IMR-90 (cell line): ENCODE measurements around the gene USP17L19. TPM values are rescaled to one million over a fixed set of nuclear protein-coding genes. Genes with fewer than 3 reads are reported as not detected.
"Not testable (repeated sequence)": the region's sequence is repeated elsewhere in the genome, so short reads cannot be mapped to it uniquely, and the experiment has no call there.

ENCODE experiments used
- ATAC-seq: fragments of 200-7000 bp; cut with Tn5 transposase; 2 replicates; pipeline ENCODE4 v1.9.1; 2020; ENCODE audit warnings: low read depth, mild to moderate bottlenecking, moderate library complexity
- BruUV-seq: library from RNA; stranded (reverse); fragments of 400-500 nt; replicated peaks from 2 replicates; lab custom pipeline; 2021; lab: Mats Ljungman, UMichigan
- CTCF ChIA-PET: fragments of 300-600 bp; formaldehyde crosslinking; extraction: SDS; loops from one replicate; lab custom pipeline; 2021; ENCODE audit warnings: antibody characterized with exemption; lab: Yijun Ruan, JAX
- POLR2A ChIA-PET: fragments of 300-600 bp; sonication (Branson Sonifier 250); formaldehyde crosslinking; loops from one replicate; lab custom pipeline; 2022; ENCODE audit warnings: antibody characterized with exemption; ENCODE audit not compliant: unreplicated experiment; lab: Charles Lee
- DNase-seq: peaks from one replicate; pipeline ENCODE4 v3.0.0; 2013
- H2AFZ ChIP-seq: replicated peaks from 2 replicates; pipeline ENCODE3; 2013; ENCODE audit warnings: low read length, mild to moderate bottlenecking; ENCODE audit not compliant: poor library complexity
- H2AK5ac ChIP-seq: 2 replicates; pipeline ENCODE4 v1.6.1; 2013; ENCODE audit warnings: low read depth, low read length, inconsistent platforms
- H2AK9ac ChIP-seq: replicated peaks from 2 replicates; pipeline ENCODE3; 2013; ENCODE audit warnings: mild to moderate bottlenecking, low read depth, low read length, moderate library complexity; ENCODE audit not compliant: poor library complexity
- H2BK120ac ChIP-seq: 2 replicates; pipeline ENCODE4 v1.6.1; 2013; ENCODE audit warnings: low read depth, low read length, inconsistent platforms
- H2BK15ac ChIP-seq: 3 replicates; pipeline ENCODE4 v1.6.1; 2013; ENCODE audit warnings: low read depth, low read length, inconsistent platforms
- H2BK20ac ChIP-seq: 2 replicates; pipeline ENCODE4 v1.6.1; 2013; ENCODE audit warnings: low read depth, mild to moderate bottlenecking, inconsistent platforms, low read length, moderate library complexity
- H2BK5ac ChIP-seq: 2 replicates; pipeline ENCODE4 v1.6.1; 2013; ENCODE audit warnings: mild to moderate bottlenecking, low read depth, low read length, inconsistent platforms; ENCODE audit not compliant: poor library complexity, severe bottlenecking
- H3K14ac ChIP-seq: replicated peaks from 2 replicates; pipeline ENCODE4 v1.6.1; 2013; ENCODE audit warnings: low read depth, low read length, inconsistent platforms
- H3K18ac ChIP-seq: 2 replicates; pipeline ENCODE4 v1.6.1; 2013; ENCODE audit warnings: low read depth, low read length, control low read depth
- H3K23ac ChIP-seq: 2 replicates; pipeline ENCODE4 v1.6.1; 2013; ENCODE audit warnings: low read depth, low read length, inconsistent platforms
- H3K27ac ChIP-seq: 2 replicates; pipeline ENCODE4 v1.5.1; 2013; ENCODE audit warnings: mild to moderate bottlenecking, control low read depth, low read length; ENCODE audit not compliant: insufficient read depth
- H3K27me3 ChIP-seq: 2 replicates; pipeline ENCODE4 v1.6.1; 2013; ENCODE audit warnings: low read length; ENCODE audit not compliant: control insufficient read depth, insufficient read depth
- H3K36me3 ChIP-seq: 2 replicates; pipeline ENCODE4 v1.6.1; 2013; ENCODE audit warnings: low read length, mixed read lengths; ENCODE audit not compliant: control insufficient read depth, insufficient read depth
- H3K4ac ChIP-seq: 2 replicates; pipeline ENCODE4 v1.6.1; 2013; ENCODE audit warnings: low read depth, low read length, inconsistent platforms
- H3K4me1 ChIP-seq: 2 replicates; pipeline ENCODE4 v1.6.1; 2013; ENCODE audit warnings: low read length, mixed read lengths; ENCODE audit not compliant: control insufficient read depth, insufficient read depth
- H3K4me2 ChIP-seq: 2 replicates; pipeline ENCODE4 v1.6.1; 2013; ENCODE audit warnings: low read depth, mild to moderate bottlenecking, control low read depth, low read length, moderate library complexity
- H3K4me3 ChIP-seq: 2 replicates; pipeline ENCODE4 v1.5.1; 2013; ENCODE audit warnings: low read depth, mild to moderate bottlenecking, control low read depth, low read length, moderate library complexity; ENCODE audit not compliant: insufficient read depth
- H3K56ac ChIP-seq: 2 replicates; pipeline ENCODE4 v1.6.1; 2013; ENCODE audit warnings: low read length, inconsistent platforms; ENCODE audit not compliant: insufficient read depth; ENCODE audit errors: extremely low read depth
- H3K79me1 ChIP-seq, 2 experiments: 2 replicates each; pipeline ENCODE4 v1.6.1; 2013; ENCODE audit warnings: low read length in 2 of 2, inconsistent platforms in 1 of 2, low read depth in 1 of 2
- H3K9ac ChIP-seq: 2 replicates; pipeline ENCODE4 v1.6.1; 2013; ENCODE audit warnings: low read depth, low read length, control low read depth
- H3K9me1 ChIP-seq: 2 replicates; pipeline ENCODE4 v1.6.1; 2013; ENCODE audit warnings: low read length, inconsistent platforms; ENCODE audit not compliant: insufficient read depth
- H3K9me3 ChIP-seq: 2 replicates; pipeline ENCODE4 v1.6.1; 2013; ENCODE audit warnings: low read length; ENCODE audit not compliant: control insufficient read depth, insufficient read depth
- H4K20me1 ChIP-seq: 2 replicates; pipeline ENCODE4 v1.6.1; 2013; ENCODE audit warnings: low read length, inconsistent platforms; ENCODE audit not compliant: insufficient read depth
- H4K5ac ChIP-seq: 2 replicates; pipeline ENCODE4 v1.6.1; 2013; ENCODE audit warnings: mild to moderate bottlenecking, low read depth, low read length, control low read depth
- H4K8ac ChIP-seq, 2 experiments: 2 replicates each; pipeline ENCODE4 v1.6.1; 2013; ENCODE audit warnings: low read depth in 2 of 2, low read length in 2 of 2, control low read depth in 1 of 2, inconsistent platforms in 1 of 2
- H4K91ac ChIP-seq: 2 replicates; pipeline ENCODE4 v1.6.1; 2013; ENCODE audit warnings: low read depth, low read length, inconsistent platforms; ENCODE audit not compliant: insufficient read depth
- WGBS, 2 experiments: methylation state at CpG; one replicate each; pipeline versions ENCODE4 v1.1.5 to v1.1.7; 2013; ENCODE audit warnings: missing lambda C conversion rate in 2 of 2; ENCODE audit not compliant: insufficient read length in 1 of 2; ENCODE audit errors: extremely low coverage in 2 of 2; 5-methylcytosine and 5-hydroxymethylcytosine counted together
- dilution Hi-C: fragments of 300-500 bp; cut with HindIII; formaldehyde crosslinking; loops from one replicate; pipeline ENCODE4 v1.14.3; 2018; ENCODE audit warnings: low sequenced_read_pairs; ENCODE audit not compliant: unreplicated experiment
- in situ Hi-C: fragments of 300-500 bp; cut with MboI; formaldehyde crosslinking; loops from 3 replicates; pipeline ENCODE4 v1.14.3; 2019; ENCODE audit warnings: low sequenced_read_pairs, inconsistent platforms, mixed read lengths
- intact Hi-C: fragments of 100-400 bp; cut with micrococcal nuclease; formaldehyde crosslinking; loops from 2 replicates; pipeline ENCODE4 v1.10.0; 2022
- polyA plus RNA-seq, 3 experiments: library from polyadenylated mRNA; depleted of rRNA; stranded (reverse); fragments of >200 nt; gene quantifications; 2 replicates each; pipeline ENCODE4 v1.2.3, GENCODE V29; 2012; ENCODE audit warnings: low replicate concordance in 1 of 3
- total RNA-seq: library from RNA; depleted of rRNA; stranded (reverse); fragments of >200 nt; gene quantifications from 2 replicates; pipeline ENCODE4 v1.2.3, GENCODE V29; 2012

The USP17L19 gene
- total and polyA plus RNA-seq, 2 of the 4 experiments (the other 2 are of a cell fraction), result not detected

DNA sequence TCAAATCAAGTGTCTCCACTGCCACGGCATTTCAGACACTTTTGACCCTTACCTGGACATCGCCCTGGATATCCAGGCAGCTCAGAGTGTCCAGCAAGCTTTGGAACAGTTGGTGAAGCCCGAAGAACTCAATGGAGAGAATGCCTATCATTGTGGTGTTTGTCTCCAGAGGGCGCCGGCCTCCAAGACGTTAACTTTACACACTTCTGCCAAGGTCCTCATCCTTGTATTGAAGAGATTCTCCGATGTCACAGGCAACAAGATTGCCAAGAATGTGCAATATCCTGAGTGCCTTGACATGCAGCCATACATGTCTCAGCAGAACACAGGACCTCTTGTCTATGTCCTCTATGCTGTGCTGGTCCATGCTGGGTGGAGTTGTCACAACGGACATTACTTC is 22.9 kb upstream of the USP17L19 start:
- WGBS, 2 experiments, result no CpG with 5 or more reads among the region's 8 CpGs
- ATAC-seq, H2AK5ac ChIP-seq, H4K5ac ChIP-seq, in situ Hi-C loops, H3K23ac ChIP-seq, CTCF ChIA-PET, H3K27me3 ChIP-seq, H2AK9ac ChIP-seq, H3K9me1 ChIP-seq, BruUV-seq, H2AFZ ChIP-seq, H2BK20ac ChIP-seq, H3K56ac ChIP-seq, dilution Hi-C loops, H3K4me3 ChIP-seq, H3K36me3 ChIP-seq, H3K14ac ChIP-seq, H3K79me1 ChIP-seq, H2BK120ac ChIP-seq, H4K91ac ChIP-seq, POLR2A ChIA-PET, H3K18ac ChIP-seq, H2BK15ac ChIP-seq, H4K20me1 ChIP-seq, H3K9ac ChIP-seq, H3K9me3 ChIP-seq, H3K4ac ChIP-seq, DNase-seq, H2BK5ac ChIP-seq, H3K4me2 ChIP-seq, H3K27ac ChIP-seq, intact Hi-C loops, H4K8ac ChIP-seq, H3K4me1 ChIP-seq: not testable (repeated sequence)

DNA sequence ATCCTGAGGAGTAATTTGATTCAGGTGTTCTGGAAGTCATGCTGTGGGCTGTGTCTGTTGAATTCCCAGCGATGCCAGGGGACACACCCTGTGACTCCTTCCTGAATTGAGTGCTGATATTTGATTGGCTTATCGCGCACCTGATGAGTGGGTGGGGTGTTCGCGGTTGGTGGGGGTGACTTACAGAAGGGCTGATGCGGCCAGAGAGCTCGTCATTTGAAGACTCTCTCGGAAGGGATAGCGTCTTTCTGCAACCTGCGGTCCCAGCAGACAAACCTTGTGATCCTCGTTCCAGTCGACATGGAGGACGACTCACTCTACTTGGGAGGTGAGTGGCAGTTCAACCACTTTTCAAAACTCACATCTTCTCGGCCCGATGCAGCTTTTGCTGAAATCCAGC is 19.1 kb upstream of the USP17L19 start, which contains the start of gene USP17L15:
Gene USP17L15 (plus strand): TSS at position 301 of the 400 bp plus-strand sequence. CDS start 0 bp downstream, at position 301.
- H3K23ac ChIP-seq, H4K20me1 ChIP-seq, H3K27ac ChIP-seq, H3K4ac ChIP-seq, H3K9me3 ChIP-seq, H3K9ac ChIP-seq, H3K79me1 ChIP-seq, H2BK20ac ChIP-seq, H2BK15ac ChIP-seq, H3K4me2 ChIP-seq, in situ Hi-C loops, intact Hi-C loops, H4K8ac ChIP-seq, H2BK5ac ChIP-seq, ATAC-seq, H2AFZ ChIP-seq, CTCF ChIA-PET, H2BK120ac ChIP-seq, H2AK9ac ChIP-seq, H4K5ac ChIP-seq, H3K56ac ChIP-seq, H3K27me3 ChIP-seq, dilution Hi-C loops, POLR2A ChIA-PET, H3K14ac ChIP-seq, H3K4me1 ChIP-seq, BruUV-seq, H3K9me1 ChIP-seq, DNase-seq, H2AK5ac ChIP-seq, H3K18ac ChIP-seq, H3K36me3 ChIP-seq, H4K91ac ChIP-seq, H3K4me3 ChIP-seq: not testable (repeated sequence)
- no CpG with 5 or more reads among the region's 15 CpGs for WGBS, 2 experiments
